HFF-Myc (cell line): ENCODE measurements around the gene PLPP6.

ENCODE experiments used
- DNase-seq: peaks from one replicate; pipeline ENCODE4 v3.0.0-alpha.2; 2011; ENCODE audit warnings: low read depth; ENCODE audit errors: extremely low read depth
- H3K4me3 ChIP-seq: replicated peaks from 2 replicates; pipeline ENCODE4 v1.5.1; 2011; ENCODE audit warnings: low read depth, mild to moderate bottlenecking, control low read depth, low read length
- TF ChIP-seq, protein P1 (sequence below): IDR thresholded peaks from 2 replicates; pipeline ENCODE4 v1.5.1; 2012; ENCODE audit warnings: mild to moderate bottlenecking, low read depth, low read length, control low read depth; ENCODE audit errors: missing control alignments

Gene PLPP6

DNA sequence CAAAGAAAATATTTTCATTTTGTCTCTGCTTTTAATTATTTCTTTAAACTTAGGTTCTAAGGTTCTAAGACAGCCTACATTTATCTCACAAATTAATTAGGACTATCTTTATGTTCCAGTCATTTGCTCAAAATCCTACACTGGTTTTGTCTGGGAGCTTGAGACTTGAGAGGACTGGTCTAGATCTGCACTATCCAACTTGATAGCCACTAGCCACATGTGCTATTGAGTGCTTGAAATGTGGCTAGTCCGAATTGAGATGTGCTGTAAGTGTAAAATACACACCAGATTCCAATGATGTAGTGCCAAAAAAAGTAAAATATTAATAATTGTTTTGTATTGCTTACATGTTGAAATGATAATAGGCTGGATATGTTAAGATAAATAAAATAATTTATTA, 24.5 kb downstream of the PLPP6 start:
- TF ChIP-seq, protein P1, sequence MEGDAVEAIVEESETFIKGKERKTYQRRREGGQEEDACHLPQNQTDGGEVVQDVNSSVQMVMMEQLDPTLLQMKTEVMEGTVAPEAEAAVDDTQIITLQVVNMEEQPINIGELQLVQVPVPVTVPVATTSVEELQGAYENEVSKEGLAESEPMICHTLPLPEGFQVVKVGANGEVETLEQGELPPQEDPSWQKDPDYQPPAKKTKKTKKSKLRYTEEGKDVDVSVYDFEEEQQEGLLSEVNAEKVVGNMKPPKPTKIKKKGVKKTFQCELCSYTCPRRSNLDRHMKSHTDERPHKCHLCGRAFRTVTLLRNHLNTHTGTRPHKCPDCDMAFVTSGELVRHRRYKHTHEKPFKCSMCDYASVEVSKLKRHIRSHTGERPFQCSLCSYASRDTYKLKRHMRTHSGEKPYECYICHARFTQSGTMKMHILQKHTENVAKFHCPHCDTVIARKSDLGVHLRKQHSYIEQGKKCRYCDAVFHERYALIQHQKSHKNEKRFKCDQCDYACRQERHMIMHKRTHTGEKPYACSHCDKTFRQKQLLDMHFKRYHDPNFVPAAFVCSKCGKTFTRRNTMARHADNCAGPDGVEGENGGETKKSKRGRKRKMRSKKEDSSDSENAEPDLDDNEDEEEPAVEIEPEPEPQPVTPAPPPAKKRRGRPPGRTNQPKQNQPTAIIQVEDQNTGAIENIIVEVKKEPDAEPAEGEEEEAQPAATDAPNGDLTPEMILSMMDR: no peak
- no peak overlapping the region for H3K4me3 ChIP-seq
- no peak for DNase-seq

DNA sequence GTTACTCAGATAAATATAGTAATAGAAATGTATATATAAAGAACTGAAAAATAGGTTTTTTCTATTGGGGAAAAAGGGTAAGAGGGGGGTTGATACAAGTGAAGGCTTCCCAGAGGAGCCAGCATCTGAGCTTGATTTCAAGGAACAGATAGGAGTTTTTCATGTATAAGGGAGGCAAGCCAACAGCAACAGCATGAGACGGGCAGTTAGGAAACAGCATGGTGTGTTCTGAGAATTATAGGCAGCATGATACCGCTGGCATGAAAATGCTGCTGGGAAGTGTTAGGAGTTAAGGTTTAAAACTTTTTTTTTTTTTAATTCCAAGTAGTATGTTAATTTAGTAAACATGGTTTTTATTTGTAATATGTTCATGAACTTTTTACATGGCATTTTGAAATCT, 26.9 kb downstream of the PLPP6 start:
- DNase-seq: no peak
- TF ChIP-seq, protein P1: no peak
- H3K4me3 ChIP-seq: no peak overlapping the region

DNA sequence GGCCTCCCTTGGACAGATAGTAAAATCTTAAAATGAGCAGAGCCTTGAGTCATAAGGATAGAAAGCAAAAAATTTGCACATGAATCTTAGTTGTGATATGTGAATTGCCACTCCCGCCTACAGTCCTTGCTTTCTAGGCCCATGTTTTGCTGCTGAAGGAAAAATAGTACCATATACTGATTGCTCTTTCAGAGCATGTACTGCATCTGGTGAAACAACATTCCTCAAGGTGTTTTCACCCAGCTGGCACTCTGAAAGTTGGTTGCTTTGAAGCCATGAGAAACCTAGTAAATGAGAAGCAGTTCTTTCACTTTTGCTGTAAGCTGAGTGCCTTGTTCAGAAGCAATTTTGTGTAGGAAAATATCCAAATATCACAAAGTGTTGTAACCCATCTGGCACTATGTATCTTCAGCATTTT, 27.6 kb downstream of the PLPP6 start:
- TF ChIP-seq, protein P1: no peak
- no peak overlapping the region for H3K4me3 ChIP-seq
- DNase-seq: no peak

DNA sequence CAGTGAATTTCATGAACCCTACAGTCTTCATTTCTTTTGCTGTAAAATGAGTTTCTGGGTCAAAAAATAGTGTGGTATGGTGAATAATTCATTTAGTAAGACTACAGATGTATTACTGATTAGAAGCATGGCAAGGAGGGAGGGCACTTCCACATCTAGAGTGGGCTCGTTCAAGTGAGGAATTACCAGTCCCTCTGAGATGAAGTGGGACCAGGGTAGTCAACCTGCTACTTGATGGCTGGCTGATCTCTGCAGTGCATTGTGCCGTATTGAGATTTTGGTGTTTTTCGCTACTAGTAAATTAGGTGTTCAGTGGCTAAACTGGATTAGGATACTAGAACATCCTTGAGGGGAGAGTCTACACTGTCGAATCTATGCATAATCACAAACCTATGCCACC, 28.1 kb downstream of the PLPP6 start:
- no peak for DNase-seq
- no peak overlapping the region for H3K4me3 ChIP-seq
- TF ChIP-seq, protein P1: no peak

DNA sequence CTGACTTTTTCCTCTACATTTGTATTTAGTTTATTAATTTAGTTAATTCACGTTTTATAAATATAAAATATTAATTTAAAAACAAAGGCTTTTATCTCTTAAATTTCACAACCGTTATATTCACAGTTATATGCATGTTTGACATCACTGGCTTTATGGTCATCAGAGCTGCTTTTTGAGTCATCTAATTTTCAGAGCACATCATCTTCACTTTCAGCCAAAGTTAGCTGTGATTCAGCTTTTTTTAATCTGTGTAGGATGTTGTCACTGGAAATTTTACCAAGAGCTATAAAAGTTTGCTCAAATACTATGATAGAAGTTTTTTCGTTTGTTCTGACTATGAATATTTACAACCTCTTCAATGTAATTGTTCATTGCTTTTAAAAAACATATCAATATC, 29.7 kb downstream of the PLPP6 start:
- no peak overlapping the region for H3K4me3 ChIP-seq
- no peak for DNase-seq
- TF ChIP-seq, protein P1: no peak

DNA sequence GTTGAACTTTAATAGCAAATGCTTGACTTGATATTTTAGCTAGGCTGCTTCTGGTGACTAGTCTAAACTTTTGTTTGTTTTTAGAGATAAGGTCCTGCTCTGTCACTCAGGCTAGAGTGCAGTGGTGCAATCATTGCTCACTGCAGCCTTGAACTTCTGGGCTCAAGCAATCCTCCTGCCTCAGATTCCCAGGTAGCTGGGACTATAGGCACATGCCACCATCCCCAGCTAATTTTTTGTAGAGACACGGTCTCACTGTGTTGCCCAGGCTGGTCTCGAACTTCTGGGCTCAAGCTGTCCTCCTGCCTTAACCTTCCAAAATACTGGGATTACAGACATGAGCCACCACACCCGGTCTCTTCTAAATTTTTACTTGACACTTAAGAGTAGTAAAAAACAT, 38.0 kb downstream of the PLPP6 start:
- TF ChIP-seq, protein P1: no peak
- no peak overlapping the region for H3K4me3 ChIP-seq
- no peak for DNase-seq

DNA sequence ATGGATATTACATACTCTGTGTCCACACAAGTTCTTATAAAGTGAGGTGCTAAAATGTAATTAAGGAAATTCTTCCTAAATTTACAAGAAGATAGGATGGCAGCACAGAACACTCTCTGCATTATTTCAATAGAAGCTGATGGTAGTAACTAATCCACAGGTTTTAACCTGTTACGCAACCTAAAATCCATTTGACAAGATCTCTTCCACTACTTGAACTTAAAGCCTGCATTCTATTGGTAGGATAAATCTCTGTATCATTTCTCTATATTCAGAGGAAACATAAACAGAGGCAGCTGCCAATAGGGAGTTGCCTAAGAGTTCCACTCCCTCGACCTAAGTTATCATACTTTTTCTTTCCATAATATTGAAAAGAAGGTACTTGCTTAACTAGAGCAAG, 38.8 kb downstream of the PLPP6 start:
- H3K4me3 ChIP-seq: no peak overlapping the region
- no peak for DNase-seq
- TF ChIP-seq, protein P1: no peak
